ENCODE data around the gene ACOXL.
"Not testable (repeated sequence)": the region's sequence is repeated elsewhere in the genome, so short reads cannot be mapped to it uniquely, and the experiment has no call there.

Gene ACOXL

DNA sequence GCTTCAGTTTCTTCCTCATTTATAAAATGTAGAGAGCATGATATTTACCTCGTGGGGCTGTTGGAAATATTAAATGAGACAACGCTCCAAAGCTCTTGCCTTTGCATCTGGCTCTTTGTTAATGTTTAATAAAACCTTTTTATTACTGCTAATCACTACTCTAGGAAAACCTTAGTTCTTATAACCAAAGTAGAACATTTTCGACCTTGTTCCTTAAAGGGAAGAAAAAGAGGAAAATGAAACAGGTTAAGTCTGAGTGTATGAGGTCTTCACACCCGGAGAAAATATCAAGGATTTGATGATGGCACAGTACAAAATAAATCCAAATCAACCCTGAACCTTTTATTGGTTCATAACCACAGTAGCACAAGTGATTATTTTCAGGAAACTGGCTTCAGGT is 301.8 kb downstream of the ACOXL start:
- in situ Hi-C loops (cut with MboI; ENCODE audit: low pct_unique_long_range_greater_than_20kb, low sequenced_read_pairs): no loop called here
- no peak for DNase-seq

DNA sequence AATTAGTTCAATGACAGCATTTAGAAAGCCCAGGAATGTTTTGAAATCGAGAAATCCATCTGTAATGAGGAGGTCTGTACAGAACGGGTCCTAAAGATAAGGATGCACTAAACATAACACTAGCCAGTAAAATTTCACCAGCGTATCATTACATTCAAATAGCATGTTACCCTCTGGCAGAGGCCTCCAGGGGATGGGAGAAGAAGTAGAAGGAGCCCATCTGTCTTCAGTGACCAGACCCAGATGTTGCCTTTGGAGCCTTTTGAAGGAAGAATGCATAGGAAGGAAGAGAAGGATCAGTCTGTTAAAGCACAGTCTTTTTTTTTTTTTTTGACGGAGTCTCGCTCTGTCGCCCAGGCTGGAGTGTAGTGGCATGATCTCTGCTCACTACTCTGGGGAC is 302.2 kb downstream of the ACOXL start:
- no peak for DNase-seq
- in situ Hi-C loops (cut with MboI; ENCODE audit: low pct_unique_long_range_greater_than_20kb, low sequenced_read_pairs): no loop called here

DNA sequence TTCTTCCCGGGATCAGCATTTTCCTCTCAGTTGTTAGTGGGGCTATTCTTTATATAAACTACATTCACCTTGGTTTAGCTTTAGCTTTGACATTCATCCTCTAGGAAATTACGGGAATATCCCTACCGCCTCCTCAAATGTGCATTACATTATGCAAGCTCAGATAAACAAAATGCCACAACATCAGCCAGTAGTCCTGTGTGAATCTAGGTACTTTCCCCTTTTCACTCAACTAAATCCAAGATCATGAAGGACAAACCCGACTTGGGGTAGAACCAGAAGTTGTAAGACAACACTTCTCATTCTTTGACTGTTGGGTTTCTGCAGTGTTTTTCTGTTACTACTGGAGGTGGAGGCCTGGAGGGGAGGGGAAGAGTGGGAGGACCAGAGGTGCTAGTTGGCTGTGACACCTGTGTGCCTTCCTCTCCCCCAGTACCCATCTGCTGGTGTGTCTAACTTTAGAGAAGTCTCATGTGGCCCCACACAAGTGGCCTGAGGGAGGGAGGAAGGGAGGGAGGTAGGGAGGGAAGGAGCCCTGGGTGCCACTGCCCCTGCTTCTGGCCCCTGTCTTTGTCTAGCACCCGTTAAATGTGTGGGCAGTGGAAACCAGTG is 303.6 kb downstream of the ACOXL start:
- no peak for DNase-seq
- in situ Hi-C loops (cut with MboI; ENCODE audit: low pct_unique_long_range_greater_than_20kb, low sequenced_read_pairs): no loop called here

DNA sequence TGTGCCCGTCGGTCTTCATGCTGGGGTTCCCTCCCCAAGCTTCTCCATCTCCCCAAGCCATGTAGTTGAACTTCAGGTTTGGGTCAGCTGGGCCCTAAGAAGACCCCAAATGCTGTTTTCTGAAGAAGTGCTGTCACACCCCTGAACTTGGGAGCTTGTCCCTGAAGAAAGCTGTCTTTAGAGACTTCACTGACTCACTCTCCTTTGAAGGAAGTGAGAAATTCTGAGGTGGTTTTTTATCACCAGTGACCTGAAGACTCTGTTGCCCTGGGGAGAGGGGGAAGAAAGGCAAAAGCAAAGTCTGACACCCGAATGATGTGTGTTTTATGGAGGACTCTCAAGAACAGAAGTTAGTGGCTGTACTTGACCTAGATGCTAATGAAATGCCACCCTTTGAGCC is 304.8 kb downstream of the ACOXL start:
- no peak for DNase-seq
- in situ Hi-C loops (cut with MboI; ENCODE audit: low pct_unique_long_range_greater_than_20kb, low sequenced_read_pairs): no loop called here

DNA sequence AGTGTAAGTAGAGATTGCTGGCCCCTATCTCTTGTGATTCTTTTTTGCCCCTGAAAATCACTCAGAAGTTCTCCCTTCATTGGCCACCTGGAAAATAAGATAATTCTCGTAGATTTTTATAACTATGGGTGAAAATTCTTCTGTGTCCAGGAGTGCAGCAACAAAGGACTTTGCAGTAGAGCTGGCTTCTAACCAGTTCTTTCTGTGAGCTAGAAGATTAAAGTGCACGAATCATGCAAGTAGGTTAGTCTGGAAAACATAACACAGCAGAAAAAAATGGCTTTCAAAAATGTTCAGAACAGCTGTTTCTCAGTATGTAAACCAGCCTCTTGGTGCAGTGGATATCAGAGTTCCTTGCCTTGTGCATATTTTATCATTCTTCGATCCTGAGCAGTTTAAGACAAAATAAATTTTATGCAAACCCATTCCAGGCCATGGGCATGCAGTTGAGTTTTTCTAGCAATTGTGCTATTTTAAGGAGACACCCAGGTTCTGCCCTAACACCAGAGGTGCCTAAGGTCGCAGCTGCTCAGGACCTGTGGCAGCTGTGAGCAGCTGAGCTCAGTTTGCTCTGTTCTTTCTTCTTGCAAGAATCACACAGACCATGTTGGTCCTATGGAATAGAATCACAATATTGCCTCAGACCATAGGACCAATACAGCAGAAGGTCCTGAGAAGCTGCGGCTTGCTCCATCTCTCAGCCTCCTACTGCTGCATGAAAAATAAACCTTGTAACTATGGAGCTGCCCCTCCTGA is 307.4 kb downstream of the ACOXL start:
- in situ Hi-C loops (cut with MboI; ENCODE audit: low pct_unique_long_range_greater_than_20kb, low sequenced_read_pairs): no loop called here

DNA sequence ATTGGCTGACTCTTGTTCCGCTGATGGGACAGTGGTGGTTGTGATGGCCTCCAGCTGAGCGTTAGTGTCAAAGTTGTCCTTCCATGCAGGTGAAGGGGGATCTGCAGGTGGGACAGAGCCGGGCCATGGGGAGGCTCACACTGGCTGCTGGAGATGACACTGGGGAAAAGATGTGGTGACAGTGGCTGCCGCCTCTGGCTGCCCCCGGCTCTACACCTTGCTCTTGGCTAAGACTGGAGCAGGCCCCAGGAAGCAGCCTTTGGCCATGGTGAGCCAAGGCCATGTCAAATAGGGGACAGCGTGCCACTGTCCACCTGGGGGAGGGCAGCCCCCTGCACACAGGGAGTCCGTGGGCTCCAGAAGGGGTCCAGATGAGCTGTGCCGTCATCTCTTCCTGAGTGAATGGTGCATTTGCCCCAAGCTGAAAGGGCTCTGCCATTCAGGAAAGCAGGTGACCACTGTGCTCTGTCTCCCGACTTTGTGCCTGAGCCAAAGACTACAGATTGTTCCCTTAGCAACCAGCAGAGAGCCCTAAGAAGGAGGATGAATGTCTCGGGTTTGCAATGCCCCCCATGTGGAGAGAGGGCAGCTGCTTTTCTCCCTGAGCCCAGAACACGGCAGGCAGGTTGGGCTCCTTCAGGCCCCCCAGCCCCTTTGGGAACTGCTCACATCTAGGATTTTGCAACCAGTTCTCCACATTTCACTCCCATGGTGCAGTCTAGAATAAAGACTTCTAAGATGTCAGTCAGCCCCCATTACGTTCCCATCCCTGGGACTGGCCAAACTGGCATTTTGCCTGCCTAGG is 309.2 kb downstream of the ACOXL start:
- in situ Hi-C loops (cut with MboI; ENCODE audit: low pct_unique_long_range_greater_than_20kb, low sequenced_read_pairs): no loop called here

More for the DNA sequence above, 307.4 kb downstream of the ACOXL start:
- DNase-seq: no peak

DNA sequence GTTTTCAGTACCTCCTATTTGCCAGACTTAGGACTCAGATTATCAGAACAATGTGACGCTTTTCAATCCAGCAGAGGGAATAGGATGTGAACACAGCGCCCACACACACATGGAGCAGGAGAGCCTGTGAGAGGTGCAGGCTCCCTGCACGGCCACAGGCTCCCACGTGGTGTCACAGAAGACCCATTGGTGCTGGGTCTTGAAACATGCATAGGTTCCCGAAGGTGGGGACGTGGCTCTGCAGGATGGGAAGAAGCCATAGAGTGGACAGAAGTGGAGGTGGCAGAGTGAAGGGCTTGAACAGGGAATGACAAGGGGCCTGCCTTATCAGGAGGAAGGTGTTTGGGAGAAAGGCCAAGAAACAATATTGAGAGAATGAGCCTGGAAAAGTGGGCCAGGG is 309.9 kb downstream of the ACOXL start:
- DNase-seq: no peak
- in situ Hi-C loops (cut with MboI; ENCODE audit: low pct_unique_long_range_greater_than_20kb, low sequenced_read_pairs): no loop called here

More for the DNA sequence above, 309.2 kb downstream of the ACOXL start:
- DNase-seq: no peak

DNA sequence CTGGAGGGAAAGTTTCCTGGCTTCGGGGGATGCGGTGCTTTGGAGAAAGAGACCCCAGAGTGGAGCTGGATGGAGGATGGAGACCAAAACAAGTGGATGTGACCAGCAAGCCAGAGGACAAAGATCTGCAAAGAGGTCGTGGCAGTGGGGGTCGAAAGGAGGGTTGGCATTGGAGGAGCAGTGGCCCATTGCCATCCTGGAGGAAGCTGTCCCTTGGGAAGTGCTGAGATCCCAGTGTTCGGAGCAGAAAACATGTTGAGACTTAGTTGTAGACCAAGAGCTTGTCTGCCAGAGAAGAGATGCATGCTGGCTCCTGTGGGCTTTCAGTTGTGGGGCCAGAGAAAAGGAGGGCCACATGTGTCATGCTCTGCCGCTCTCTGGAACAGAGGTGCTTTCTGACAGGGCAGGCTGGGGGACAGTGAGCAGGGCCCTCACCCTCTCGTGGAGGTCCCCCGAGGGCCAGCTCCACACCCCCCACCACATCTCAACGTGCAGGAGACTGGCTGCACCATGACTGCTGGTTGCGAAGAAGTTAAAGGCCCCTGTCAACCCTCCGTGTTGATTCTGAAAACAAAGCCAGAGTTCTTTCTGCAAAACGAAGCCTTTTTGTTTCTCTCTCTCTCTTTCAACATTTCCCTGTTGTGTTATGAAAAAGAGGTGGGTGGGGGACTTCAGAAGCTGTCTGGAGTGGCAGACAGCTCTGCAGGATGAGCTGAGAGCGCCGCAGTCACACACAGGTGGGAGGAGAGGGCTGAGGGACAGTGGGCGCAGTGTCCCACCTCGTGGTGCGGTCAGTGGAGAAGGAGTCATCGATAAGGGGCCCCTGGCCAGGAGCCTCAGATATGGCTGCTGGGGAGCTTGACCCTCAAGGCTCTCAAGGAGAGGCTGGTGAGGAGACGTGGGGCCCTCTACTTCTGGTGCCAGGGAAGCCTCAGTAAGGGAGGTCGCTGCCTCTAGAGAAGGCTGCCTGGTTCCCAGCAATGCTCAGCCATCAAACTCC is 310.7 kb downstream of the ACOXL start:
- DNase-seq: no peak
- in situ Hi-C loops (cut with MboI; ENCODE audit: low pct_unique_long_range_greater_than_20kb, low sequenced_read_pairs): no loop called here

DNA sequence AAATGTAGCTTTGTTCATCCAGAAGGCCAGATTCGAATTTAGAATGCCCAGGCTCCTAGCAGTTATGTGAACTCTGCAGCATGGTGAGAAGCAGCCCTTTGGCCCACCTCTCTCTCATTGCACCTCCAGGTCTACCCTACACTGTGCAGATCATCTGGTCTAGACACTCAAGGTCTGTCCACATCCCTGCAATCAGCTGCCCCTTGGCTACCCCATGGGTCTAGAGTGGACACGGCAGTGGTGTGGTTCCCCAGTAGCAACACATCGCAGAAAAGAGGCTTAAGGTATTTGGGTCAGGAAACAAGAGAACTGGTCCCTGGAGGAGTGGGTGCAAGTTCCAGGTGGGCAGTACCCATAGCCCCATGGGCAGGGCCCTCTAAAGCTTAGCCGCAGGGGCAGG is 311.7 kb downstream of the ACOXL start:
- in situ Hi-C loops (cut with MboI; ENCODE audit: low pct_unique_long_range_greater_than_20kb, low sequenced_read_pairs): no loop called here

DNA sequence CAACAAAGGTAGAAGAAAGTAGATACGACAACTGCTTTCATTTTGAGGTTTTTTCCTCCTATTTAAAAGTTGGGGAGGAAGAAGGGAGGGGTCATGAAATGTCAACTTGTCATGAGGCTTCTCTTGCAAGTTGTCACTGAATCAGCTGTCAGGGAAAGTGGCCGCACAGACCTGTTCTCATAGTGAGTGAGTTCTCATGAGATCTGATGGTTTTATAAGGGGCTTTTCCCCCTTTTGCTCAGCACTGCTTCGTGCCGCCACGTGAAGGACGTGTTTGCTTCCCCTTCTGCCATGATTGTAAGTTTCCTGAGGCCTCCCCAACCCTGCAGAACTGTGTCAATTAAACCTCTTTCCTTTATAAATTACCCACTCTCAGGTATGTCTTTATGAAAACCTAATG is 312.9 kb downstream of the ACOXL start:
- in situ Hi-C loops (cut with MboI; ENCODE audit: low pct_unique_long_range_greater_than_20kb, low sequenced_read_pairs); DNase-seq: not testable (repeated sequence)

More for the DNA sequence above, 311.7 kb downstream of the ACOXL start:
- DNase-seq: no peak

DNA sequence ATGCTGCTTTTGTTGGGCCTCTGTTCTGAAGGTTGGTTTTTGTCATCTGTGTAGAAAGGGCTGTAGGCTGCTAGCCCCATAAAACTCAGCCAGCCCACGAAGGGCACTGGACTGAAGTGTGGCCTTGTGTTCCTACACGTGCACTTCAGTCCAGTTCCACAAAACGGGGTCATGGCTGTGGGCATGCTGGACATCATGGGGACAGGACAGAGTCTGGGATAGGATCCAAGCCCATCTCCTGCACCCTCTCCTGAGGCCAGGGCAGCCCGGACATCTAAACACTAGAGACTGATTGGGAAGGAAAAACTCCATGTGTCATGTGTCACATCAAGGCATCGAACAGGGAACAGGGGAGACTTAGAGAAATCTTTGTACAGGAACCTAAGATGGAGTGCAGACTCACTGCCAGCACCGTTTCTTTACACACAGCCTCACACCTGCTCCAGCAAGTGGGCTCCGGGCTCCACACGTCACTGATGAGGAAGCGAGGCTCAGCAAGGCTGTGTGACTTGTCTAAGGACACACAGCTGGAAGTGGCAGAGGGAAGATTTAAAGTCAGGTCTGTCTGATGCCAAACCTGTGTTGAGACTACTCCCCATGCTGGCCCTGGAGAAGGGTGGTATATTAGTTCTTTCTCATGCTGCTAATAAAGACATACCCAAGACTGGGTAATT is 313.5 kb downstream of the ACOXL start:
- in situ Hi-C loops (cut with MboI; ENCODE audit: low pct_unique_long_range_greater_than_20kb, low sequenced_read_pairs): no loop called here

DNA sequence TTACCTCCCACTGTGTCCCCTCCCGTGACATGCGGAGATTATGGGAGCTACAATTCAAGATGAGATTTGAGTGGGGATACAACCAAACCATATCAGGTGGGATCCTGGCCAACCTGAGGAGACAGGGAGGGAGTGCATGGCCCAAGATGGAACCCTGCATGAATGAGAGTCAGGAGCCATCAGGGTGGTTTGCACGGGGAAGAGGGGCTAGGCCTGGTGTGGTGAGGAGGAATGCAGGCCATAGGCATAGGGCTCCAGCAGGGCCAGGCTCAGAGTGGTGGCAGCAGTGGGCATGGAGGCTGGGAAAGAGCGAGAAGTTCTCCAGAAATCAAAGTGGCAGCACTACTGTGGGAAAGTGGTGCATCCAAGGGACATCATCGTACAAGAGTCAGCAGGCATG is 314.3 kb downstream of the ACOXL start:
- DNase-seq: no peak
- in situ Hi-C loops (cut with MboI; ENCODE audit: low pct_unique_long_range_greater_than_20kb, low sequenced_read_pairs): no loop called here

More for the DNA sequence above, 313.5 kb downstream of the ACOXL start:
- no peak for DNase-seq

DNA sequence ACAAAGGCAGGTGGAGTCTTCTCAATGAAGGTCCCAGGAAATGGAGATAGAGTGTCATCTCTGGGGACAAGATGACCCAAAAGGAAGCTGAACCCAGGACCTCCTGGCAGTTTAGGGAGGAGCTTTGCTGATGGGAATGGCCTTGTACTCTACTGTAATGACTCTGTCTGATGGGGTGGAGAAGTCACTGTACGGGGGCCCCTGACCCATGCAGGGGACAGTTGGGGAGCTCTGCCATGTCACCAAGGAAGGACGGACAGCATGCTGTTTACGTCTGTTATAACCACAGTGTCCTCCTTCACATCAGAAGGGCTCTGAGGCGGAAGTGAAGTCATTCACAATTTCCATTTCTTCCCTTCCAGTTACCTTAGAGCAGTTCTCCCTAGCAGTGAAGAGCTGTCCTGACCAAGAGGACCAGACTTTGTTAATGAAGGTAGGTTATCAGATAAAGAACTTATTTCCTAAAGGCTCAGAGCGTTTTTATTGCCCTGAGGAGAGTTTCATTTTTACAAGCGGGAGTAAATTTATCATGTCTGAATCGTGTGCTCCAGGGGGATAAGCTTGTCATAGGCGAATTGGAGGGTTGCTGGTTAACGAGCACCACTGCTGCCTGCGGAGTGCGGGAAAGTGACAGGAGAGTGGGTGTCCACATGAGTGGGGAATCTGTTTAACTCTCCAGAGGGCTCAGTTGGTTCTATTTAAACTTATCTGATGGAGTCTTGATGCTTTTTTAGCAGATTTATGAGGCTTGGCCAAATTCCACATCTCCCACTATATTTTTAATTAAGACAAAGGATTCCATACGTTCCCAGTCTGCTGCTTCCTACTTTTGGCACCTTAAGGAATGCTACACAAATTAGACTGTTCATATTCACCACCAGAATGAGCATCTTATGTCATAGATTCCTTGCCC is 316.7 kb downstream of the ACOXL start:
- in situ Hi-C loops (cut with MboI; ENCODE audit: low pct_unique_long_range_greater_than_20kb, low sequenced_read_pairs): no loop called here
- no peak for DNase-seq

DNA sequence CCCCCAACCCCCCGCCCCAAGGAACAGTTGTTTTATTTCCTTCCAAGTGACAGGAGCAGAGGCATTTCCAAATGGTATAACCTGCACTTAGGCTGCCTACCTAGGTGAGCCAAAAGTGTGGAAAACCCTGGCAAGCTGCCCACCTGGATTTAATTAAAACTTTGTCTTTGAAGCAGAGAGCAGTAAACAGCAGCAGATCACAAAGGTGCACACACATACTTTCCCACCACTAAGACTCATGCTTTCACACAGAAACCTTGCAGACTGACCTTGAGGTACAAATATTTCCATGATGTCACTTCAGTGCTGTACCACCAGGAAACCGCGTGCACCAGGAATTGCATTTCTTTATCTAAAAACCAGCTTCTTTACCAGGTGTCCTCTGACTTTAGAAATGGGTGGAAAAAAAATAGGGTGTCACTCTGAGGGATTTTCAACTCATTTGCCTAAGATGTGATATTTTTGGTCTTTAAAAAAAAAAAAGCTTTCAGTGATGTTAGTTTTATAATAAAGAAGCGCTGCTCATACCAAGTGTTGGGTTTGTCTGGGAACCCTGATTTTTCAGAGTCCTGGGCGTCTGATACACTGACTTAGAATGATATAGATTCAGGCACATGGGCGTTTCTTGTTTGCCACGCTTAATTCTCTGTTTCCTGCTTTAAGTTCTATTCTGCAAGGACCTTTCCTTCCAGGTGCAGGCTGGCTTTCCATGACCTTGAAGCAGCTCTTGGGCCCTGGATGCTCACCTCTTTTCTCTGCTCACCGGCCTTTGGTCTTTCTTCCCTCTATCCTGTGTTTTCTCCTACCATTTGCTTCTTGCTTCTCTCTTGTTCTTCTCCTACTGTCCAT is 317.6 kb downstream of the ACOXL start:
- DNase-seq: no peak
- in situ Hi-C loops (cut with MboI; ENCODE audit: low pct_unique_long_range_greater_than_20kb, low sequenced_read_pairs): no loop called here

DNA sequence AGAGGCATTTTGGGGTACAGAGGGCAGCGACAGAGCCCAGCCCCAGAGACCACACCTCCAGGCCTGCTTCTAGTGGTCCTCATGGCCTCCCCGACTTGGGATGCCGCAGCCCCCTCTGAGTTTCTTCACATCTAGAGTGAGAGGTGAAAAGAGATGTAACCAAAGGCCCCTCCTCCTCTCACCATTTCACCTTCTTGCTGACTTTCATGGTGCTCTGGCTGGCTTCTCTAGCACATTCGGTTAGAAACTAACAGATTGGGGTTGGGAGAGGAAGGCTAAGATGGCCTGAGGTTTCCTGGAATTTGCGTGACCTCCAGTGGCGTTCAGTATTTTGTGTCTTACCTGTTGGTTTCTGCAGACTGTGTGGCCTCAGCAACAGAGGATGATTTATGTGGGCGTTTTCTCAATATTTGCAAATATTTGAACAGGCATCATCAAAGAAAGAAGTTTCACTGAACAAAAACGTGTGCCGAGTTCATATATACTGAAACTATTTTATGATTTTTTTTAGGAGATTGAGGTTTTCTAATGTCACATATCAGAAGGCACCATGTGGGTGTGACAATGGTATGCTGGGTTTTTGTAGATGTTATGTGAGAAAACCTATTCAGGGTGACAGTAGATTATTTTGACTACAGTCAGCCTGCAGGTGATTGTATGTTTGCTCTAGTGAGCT is 318.5 kb downstream of the ACOXL start:
- DNase-seq: no peak
- in situ Hi-C loops (cut with MboI; ENCODE audit: low pct_unique_long_range_greater_than_20kb, low sequenced_read_pairs): no loop called here

DNA sequence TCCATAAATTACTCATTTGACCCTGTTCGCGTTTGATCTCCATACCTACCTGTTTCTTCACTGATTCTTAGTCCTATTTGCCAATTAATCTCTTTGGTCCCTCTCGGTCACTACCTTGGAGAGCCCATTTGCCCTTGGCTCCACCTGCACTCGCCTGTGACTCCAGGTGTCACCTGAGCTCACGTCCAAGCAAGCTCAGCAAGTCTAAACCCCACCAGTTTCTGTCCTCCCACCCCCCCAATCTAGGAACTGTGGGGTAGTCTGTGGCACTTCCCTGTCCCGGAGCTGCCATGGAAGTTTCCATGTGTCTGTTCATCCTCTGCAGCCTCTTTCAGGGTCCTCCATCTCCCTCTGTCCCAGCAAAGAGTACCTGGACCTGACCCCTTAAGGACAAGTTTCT is 320.2 kb downstream of the ACOXL start:
- in situ Hi-C loops (cut with MboI; ENCODE audit: low pct_unique_long_range_greater_than_20kb, low sequenced_read_pairs): no loop called here
- DNase-seq: no peak

All from KBM-7 (cell line).